ENCODE results near the gene MAG.

DNA sequence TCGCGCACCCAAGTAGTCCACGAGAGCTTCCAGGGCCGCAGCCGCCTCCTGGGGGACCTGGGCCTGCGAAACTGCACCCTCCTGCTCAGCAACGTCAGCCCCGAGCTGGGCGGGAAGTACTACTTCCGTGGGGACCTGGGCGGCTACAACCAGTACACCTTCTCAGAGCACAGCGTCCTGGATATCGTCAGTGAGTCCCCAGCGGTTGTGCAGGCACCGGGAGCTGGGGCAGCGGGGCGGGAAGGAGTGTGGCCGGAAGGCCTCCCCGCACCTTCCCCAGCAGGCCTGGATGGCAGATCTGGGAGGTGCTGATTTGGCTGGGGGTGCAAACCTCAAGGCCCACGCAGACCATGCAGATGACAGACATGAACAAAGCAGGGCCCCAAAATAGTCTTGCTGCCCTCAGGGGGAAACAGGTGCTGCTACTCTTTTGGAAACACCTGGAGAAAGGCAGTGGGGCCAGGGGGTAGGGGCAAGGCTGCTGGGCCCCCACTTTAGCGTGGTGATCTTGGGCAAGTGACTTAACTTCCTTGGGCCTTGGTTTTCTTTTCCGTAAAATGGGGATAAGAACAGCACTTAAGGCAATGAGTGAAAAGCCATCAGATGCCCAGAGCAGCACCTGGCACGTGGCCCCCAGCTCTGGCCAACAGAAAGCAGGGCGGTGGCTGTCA is 4.0 kb downstream of the MAG start:
- TF ChIP-seq, protein P1, sequence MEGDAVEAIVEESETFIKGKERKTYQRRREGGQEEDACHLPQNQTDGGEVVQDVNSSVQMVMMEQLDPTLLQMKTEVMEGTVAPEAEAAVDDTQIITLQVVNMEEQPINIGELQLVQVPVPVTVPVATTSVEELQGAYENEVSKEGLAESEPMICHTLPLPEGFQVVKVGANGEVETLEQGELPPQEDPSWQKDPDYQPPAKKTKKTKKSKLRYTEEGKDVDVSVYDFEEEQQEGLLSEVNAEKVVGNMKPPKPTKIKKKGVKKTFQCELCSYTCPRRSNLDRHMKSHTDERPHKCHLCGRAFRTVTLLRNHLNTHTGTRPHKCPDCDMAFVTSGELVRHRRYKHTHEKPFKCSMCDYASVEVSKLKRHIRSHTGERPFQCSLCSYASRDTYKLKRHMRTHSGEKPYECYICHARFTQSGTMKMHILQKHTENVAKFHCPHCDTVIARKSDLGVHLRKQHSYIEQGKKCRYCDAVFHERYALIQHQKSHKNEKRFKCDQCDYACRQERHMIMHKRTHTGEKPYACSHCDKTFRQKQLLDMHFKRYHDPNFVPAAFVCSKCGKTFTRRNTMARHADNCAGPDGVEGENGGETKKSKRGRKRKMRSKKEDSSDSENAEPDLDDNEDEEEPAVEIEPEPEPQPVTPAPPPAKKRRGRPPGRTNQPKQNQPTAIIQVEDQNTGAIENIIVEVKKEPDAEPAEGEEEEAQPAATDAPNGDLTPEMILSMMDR (conservative IDR thresholded peaks at IDR 0.05; ENCODE audit: low read length), result no peak
- no peak for TF ChIP-seq EZH2phosphoT487 (IDR thresholded peaks at IDR 0.05; ENCODE audit: borderline replicate concordance)
